HG03159 (cell line): Measurements from ENCODE around the gene OAS3.

Source experiments
- ATAC-seq: cut with Tn5 transposase; IDR thresholded peaks from one replicate; pipeline ENCODE4 v1.9.1; 2021; ENCODE audit warnings: mild to moderate bottlenecking, moderate library complexity; ENCODE audit not compliant: unreplicated experiment

The OAS3 gene

DNA sequence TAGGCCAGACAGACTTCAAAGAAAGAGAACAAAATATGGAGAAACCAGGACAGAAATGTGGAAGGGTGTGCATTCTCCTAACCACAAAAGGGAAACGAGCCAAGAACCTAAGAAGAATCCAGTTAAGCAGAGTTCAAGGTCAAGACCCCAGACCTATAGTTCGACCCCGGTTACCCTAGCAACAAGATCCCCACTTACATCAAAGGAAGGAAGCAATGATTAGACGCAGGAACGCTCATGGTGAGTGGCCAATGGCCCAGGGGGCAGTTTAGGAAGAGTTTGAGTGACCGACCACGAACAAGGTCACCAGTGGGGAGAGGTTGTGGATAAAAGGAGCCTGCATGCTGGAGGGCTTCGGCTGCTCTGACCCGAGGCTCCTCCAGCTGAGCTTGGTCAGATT, 76.3 kb downstream of the OAS3 start:
- no peak for ATAC-seq

DNA sequence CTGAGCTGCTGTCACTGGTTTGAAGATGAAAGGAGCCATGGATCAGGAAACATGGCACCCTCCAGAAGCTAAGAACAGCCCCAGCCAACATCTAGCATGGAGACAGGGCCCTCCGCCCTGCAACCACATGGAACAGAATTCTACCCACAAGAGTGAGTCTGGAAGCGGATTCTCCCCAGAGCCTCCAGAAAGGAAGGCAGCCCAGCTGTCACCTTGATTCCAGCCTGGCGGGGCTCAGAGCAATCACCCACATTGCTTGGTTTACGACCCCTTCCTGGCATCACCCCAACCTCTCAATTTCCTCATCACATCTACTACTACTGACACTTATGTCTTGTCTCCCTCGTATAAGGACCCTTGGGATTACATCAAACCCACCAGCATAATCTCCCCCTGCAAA, 78.5 kb downstream of the OAS3 start:
- no peak for ATAC-seq

DNA sequence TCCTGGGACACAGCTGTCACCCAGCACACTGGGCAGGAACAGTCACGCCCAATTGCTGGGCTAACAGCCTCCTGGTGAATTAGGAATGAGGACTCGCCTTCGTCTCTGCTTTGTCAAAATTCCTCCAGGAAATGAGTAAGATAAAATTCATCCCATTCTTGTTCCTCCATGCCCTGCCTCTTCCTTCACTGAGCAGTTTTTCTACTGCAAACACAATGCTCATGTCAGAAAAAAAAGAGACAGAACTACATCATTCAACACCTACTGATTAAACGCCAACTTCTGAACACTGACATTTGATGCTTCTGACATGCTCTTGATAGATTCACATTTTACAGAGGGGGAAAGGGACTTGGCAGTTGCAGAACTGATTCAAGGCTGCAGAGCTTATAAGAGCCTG, 80.8 kb downstream of the OAS3 start:
- no peak for ATAC-seq

DNA sequence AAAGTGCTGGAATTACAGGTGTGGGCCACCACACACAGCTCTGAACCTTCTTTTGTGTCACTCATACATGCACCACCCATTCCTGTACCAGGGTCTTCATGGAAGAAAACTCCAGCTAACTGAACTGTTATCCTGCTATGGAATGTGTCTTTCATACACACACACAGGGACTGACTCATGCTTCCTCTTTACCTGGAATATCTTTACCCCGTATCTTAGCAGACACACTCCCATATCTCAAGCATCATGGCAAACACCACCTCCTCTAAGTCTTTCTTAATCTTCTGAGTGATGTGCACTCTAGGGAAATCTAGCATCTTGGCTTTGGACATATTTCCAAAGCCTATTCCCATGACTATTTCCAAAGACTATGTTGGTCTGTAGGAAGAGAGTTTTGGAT, 83.2 kb downstream of the OAS3 start:
- ATAC-seq: no peak
